GM18909 (cell line): Measurements from ENCODE around the gene NKX6-1.

Experiments
- ATAC-seq: cut with Tn5 transposase; IDR thresholded peaks from one replicate; pipeline ENCODE4 v1.9.1; 2021; ENCODE audit warnings: mild to moderate bottlenecking; ENCODE audit not compliant: unreplicated experiment, poor library complexity

Gene NKX6-1

DNA sequence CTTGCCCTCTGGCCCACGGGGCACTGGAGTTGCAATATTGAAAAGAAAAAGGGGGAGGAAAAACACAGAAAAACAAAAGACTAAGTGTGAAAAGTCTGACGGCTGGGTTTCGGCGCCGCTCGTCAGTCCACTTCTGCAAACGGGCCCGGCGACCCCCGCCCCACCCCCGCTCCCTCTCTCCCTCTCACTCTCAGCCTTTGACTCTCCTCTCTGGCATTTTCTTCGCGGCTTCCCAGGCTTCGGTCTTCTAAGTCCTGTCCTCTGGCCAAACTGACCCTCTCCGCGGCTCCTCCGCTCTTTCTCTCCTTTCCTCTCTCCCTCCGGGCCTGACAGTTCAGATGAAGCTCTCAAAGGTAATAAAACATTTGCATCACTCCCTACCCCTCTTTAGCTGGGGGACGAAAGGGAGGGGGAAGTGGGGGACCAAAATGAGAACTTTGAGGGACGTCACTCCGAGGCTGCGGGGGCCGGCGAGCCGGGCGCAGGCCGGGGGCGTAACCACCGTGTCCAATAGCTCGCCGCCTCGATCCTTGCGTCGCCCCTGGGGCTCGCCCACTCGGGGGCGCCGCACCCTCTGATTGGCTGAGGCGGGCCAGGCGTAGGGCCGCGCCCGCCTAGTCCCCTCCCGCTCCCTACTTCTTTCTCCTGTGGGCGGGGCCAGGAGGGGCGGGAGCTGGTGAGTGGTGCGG, at the start of gene NKX6-1:
NKX6-1 (minus strand) TSS at position 358 of the 689 bp plus-strand sequence. CDS start 1,064 bp downstream, outside the sequence.
- ATAC-seq: no peak

GRCh38 chr4:84547211-84547610, 48.1 kb upstream of the NKX6-1 start:
- no peak for ATAC-seq

- ATAC-seq: no peak
Measured at GRCh38 chr4:84545093-84545492, 46.0 kb upstream of the NKX6-1 start.

DNA sequence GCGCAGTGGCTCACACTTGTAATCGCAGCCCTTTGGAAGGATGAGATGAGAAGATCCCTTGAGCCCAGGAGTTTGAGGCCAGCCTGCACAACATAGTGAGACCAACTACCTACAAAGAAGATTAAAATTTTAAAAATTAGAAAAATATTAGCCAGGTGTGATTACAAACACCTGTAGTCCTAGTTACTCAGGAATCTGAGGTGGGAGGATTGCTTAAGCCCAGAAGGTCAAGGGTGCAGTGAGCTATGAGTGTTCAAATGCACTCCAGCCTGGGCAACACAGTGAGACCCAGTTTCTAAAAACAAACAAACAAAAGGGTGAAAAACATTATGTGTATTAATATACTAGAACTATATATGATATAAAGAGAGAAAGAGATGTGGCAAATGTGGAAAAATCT, 36.8 kb upstream of the NKX6-1 start:
- no peak for ATAC-seq

DNA sequence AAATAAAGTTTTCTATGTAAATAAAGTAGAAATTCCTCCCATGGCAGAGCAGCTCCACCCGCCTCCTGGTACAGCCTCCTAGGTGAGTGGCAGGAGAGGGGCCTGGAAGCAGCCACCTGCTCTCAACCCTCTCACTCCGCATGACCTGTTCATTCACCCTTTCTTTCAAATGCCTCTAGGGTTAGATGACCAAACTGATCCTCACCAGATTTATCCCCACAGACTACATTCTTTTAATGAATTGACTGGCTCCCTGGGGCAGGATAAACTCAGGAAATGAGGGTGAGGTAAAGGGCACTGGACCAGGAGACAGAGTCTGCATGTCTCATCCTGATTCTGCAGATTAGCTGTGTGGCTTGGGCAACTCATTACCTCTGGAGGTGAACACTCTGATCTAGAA, 32.6 kb upstream of the NKX6-1 start:
- ATAC-seq: no peak

DNA sequence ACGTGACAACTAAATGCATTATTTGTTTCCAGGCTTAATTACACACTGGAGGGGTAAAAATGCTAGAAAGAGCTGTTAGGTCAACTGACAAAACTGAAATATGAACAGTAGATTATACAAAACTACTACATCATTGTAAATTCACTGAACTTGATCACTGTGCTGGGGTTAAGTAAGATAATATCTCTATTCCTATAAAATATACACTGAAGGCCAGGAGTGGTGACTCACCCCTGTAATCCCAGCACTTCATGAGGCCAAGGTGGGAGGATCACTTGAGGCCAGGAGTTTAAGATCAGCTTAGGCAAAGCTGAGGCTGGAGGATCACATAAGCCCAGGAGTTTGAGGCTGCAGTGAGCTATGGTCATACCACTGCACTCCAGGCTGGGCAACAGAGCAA, 31.8 kb upstream of the NKX6-1 start:
- ATAC-seq: no peak

DNA sequence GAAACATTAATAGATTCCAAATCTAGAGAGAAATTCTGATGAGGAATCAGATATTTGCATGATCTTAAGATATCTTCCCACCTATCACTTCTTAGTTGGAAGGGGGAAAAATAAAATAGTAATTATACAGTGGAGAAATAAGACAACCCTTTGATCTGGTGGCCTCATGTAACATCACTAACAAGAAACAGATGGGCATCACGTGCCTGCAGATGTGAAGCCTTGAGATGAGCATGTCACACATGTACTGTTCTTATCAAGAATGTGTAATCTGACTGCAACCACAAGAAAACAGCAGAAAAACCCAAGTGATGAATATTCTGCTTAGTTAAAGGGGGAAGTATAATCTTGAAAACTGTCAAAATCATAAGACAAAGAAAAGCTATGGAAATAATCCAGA, 31.4 kb upstream of the NKX6-1 start:
- no peak for ATAC-seq

- ATAC-seq: peak; percentile 65
Measured at GRCh38 chr4:84529169-84529751, 30.2 kb upstream of the NKX6-1 start.

DNA sequence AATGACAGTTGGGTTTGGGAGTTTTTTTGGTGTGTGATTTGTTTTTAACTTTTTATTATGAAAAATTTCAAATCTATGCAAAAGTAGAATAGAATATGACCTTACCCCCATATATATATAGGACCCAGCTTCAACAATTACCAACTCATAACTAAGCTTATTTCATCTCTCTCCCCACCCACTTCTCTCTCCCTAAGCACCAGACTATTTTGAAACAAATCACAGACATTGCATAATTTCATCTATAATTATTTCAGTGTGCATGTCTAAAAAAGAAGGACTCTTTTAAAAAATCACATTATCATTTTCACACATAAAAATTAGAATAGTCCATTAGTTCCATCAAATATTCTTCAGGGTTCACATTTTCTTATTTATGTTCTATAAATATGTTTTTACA, 28.3 kb upstream of the NKX6-1 start:
- no peak for ATAC-seq

GRCh38 chr4:84515075-84515474, 16.0 kb upstream of the NKX6-1 start:
- ATAC-seq: no peak

DNA sequence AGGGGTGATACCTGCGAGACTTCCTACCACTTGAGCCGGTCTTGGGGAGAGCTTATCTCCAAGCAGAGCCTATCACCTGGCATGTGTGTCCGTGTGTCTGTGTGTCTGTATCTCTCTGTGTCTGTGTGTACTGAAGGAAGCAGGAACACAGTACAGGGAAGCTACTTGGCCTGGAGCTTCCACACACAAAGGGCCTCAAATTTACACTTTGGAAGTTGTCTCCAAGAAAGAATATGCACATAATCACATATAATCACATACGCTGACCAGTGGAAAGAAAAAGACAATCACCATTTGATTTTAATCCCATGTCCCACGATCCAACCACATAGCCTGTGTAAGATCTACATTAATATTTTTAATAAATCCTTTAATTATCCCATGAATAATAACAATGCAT, 13.2 kb upstream of the NKX6-1 start:
- no peak for ATAC-seq

GRCh38 chr4:84511703-84512102, 12.6 kb upstream of the NKX6-1 start:
- no peak for ATAC-seq

GRCh38 chr4:84507941-84508340, 8.8 kb upstream of the NKX6-1 start:
- ATAC-seq: no peak

- no peak for ATAC-seq
Measured at GRCh38 chr4:84504821-84505220, 5.7 kb upstream of the NKX6-1 start.

GRCh38 chr4:84503495-84504437, 4.7 kb upstream of the NKX6-1 start:
- ATAC-seq: peak; percentile 90

DNA sequence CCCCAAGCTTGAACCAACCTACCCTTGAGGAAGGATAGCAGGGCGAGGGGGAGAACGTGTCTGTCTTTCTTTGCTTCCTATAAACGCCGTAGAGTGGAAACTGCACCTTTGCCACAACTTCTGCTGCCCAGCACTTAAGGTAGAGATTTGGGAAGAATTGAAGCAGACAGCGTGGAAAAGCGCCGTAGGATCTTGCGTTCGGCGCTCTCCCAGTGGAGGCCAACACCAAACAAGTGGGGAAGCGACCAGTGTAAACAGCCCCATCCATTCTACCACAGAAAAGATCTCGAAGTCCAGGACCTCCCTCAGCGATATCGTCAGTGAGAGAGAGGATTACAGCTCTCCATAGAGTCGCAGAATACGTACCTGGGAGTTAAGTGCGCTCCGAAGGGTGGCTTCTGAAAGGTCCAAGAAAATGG, 3.9 kb upstream of the NKX6-1 start:
- ATAC-seq: no peak

GRCh38 chr4:84502333-84502954, 3.4 kb upstream of the NKX6-1 start:
- ATAC-seq: no peak

DNA sequence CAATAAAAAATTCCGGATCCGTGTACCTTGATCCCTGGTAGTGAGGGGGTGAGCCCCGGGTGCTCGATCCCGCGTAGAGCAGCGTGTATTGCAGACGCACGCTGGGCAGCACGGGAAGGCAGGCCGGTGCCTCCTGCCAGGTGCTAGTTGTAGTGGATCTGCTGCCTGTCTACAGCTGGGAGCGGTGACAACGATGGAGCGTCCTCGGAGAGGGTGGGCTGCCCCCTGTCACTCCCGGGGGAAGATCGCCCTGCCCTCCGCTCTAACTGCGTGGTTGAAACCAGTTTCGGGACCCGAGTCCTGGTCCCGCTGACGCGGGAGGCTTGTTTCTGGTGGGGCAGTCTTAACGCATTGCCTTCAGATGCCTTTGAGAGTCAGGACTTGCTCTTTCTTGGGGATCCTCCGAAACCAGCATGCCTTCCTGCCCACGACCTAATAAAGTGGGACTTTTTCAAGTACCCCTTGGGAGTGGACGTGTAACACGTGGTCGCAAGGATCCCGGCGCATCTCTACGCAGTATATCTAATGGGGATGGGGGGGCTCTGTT, 2.7 kb upstream of the NKX6-1 start:
- no peak for ATAC-seq

DNA sequence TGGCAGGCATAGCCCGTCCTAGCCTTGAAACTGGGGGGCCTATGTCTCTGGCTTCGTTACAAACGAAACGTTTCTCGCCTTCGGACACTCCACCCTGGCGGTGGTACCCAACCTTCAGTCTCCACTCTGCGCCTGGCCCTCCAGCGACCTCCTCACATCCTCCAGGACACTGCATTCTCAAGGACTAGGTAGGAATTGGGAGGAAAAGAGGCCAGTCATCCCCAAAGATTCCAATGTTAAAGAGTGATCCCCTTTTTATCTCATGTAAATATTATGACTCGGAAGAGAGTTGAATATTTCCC, 2.1 kb upstream of the NKX6-1 start:
- ATAC-seq: no peak

GRCh38 chr4:84500386-84501201, 1.5 kb upstream of the NKX6-1 start:
- ATAC-seq: no peak
